Keratinocyte (primary cell): Measurements from ENCODE around the gene PI4KA. TPM values are rescaled to one million over a fixed set of nuclear protein-coding genes. Genes with fewer than 3 reads are reported as not detected.

Experiments
- DNase-seq: peaks from one replicate; pipeline ENCODE4 v3.0.0-alpha.2; 2011; ENCODE audit warnings: low read depth, missing footprints, low spot score
- FAIRE-seq: peaks from 2 replicates; lab custom pipeline; 2011; peaks lifted over from hg19 to GRCh38; lab: Jason Lieb, UNC
- H2AFZ ChIP-seq: 2 replicates; pipeline ENCODE4 v1.6.0; 2012; ENCODE audit warnings: low read length, control low read depth, inconsistent platforms; ENCODE audit not compliant: control insufficient read depth
- H3K27ac ChIP-seq: 2 replicates; pipeline ENCODE4 v1.5.1; 2011; ENCODE audit warnings: low read length; ENCODE audit not compliant: control insufficient read depth, insufficient read depth
- H3K27me3 ChIP-seq: 3 replicates; pipeline ENCODE4 v1.6.0; 2011; ENCODE audit warnings: low read length; ENCODE audit not compliant: control insufficient read depth, insufficient read depth; ENCODE audit errors: extremely low read depth
- H3K36me3 ChIP-seq, 2 experiments: 2 replicates in 1 of 2; 3 replicates in 1 of 2; pipeline ENCODE4 v1.5.1; 2011; ENCODE audit warnings: low read length in 2 of 2, mild to moderate bottlenecking in 1 of 2; ENCODE audit not compliant: control insufficient read depth in 2 of 2, insufficient read depth in 2 of 2; ENCODE audit errors: extremely low read depth in 1 of 2
- H3K4me1 ChIP-seq: 3 replicates; pipeline ENCODE4 v1.5.1; 2011; ENCODE audit warnings: low read length; ENCODE audit not compliant: control insufficient read depth, insufficient read depth; ENCODE audit errors: extremely low read depth
- H3K4me2 ChIP-seq: 3 replicates; pipeline ENCODE4 v1.6.0; 2011; ENCODE audit warnings: low read depth, low read length; ENCODE audit not compliant: control insufficient read depth, insufficient read depth; ENCODE audit errors: extremely low read depth
- H3K4me3 ChIP-seq, 3 experiments: fragments of 200-600 bp in 1 of 3; sonication (generic) in 1 of 3; 2 replicates in 2 of 3; 3 replicates in 1 of 3; pipeline ENCODE4 v1.5.1; 2011 to 2016; ENCODE audit warnings: low read length in 3 of 3, mild to moderate bottlenecking in 3 of 3, control low read depth in 2 of 3, inconsistent platforms in 1 of 3, low read depth in 1 of 3, mixed read lengths in 1 of 3, mixed run types in 1 of 3, moderate library complexity in 1 of 3; ENCODE audit not compliant: control insufficient read depth in 2 of 3, insufficient read depth in 2 of 3; ENCODE audit errors: extremely low read depth in 1 of 3
- H3K79me2 ChIP-seq: 2 replicates; pipeline ENCODE4 v1.6.0; 2012; ENCODE audit warnings: low read length; ENCODE audit not compliant: control insufficient read depth, insufficient read depth
- H3K9ac ChIP-seq: 3 replicates; pipeline ENCODE4 v1.6.0; 2011; ENCODE audit warnings: low read length; ENCODE audit not compliant: control insufficient read depth, insufficient read depth; ENCODE audit errors: extremely low read depth
- H3K9me1 ChIP-seq: 3 replicates; pipeline ENCODE4 v1.6.0; 2011; ENCODE audit warnings: low read length; ENCODE audit not compliant: control insufficient read depth, insufficient read depth; ENCODE audit errors: extremely low read depth
- H3K9me3 ChIP-seq: 2 replicates; pipeline ENCODE4 v1.5.1; 2012; ENCODE audit warnings: low read depth, low read length; ENCODE audit not compliant: control insufficient read depth
- H4K20me1 ChIP-seq: 3 replicates; pipeline ENCODE4 v1.6.0; 2011; ENCODE audit warnings: low read length; ENCODE audit not compliant: control insufficient read depth, insufficient read depth; ENCODE audit errors: extremely low read depth
- EZH2 ChIP-seq: IDR thresholded peaks from one replicate; pipeline ENCODE4 v1.6.1; 2012; ENCODE audit warnings: inconsistent platforms, mild to moderate bottlenecking, low read length, moderate library complexity
- dilution Hi-C: fragments of 300-500 bp; cut with MboI; formaldehyde crosslinking; loops from one replicate; pipeline ENCODE4 v1.7.0; 2020; ENCODE audit warnings: low sequenced_read_pairs; ENCODE audit not compliant: extremely low pct_ligation_motif_present
- polyA plus RNA-seq, 5 experiments: library from polyadenylated mRNA; depleted of rRNA in 3 of 5; stranded (reverse) in 3 of 5; stranded (forward) in 1 of 5; unstranded in 1 of 5; fragments of >200 nt; gene quantifications; 1 replicate in 1 of 5; 2 replicates in 3 of 5; 3 replicates in 1 of 5; pipeline versions ENCODE4 v1.2.1 to v1.2.3, GENCODE V29; 2011 to 2012; ENCODE audit warnings: missing spikeins in 2 of 5, low read depth in 1 of 5, low replicate concordance in 1 of 5
- TF ChIP-seq, protein P1 (sequence below), 3 experiments: IDR thresholded peaks in 1 of 3; conservative IDR thresholded peaks in 1 of 3; optimal IDR thresholded peaks in 1 of 3; 2 replicates in 2 of 3; 3 replicates in 1 of 3; pipeline versions ENCODE3 to v1.5.1; 2011; ENCODE audit warnings: low read length in 3 of 3, mild to moderate bottlenecking in 3 of 3, moderate library complexity in 2 of 3, control low read depth in 1 of 3, inconsistent platforms in 1 of 3; ENCODE audit not compliant: insufficient read depth in 2 of 3; ENCODE audit errors: extremely low read depth in 1 of 3

Gene PI4KA
- polyA plus RNA-seq, 1 donor (not counting 4 experiments of a cell fraction or from before 2014, with no cell fraction given), result 13.6 TPM

DNA sequence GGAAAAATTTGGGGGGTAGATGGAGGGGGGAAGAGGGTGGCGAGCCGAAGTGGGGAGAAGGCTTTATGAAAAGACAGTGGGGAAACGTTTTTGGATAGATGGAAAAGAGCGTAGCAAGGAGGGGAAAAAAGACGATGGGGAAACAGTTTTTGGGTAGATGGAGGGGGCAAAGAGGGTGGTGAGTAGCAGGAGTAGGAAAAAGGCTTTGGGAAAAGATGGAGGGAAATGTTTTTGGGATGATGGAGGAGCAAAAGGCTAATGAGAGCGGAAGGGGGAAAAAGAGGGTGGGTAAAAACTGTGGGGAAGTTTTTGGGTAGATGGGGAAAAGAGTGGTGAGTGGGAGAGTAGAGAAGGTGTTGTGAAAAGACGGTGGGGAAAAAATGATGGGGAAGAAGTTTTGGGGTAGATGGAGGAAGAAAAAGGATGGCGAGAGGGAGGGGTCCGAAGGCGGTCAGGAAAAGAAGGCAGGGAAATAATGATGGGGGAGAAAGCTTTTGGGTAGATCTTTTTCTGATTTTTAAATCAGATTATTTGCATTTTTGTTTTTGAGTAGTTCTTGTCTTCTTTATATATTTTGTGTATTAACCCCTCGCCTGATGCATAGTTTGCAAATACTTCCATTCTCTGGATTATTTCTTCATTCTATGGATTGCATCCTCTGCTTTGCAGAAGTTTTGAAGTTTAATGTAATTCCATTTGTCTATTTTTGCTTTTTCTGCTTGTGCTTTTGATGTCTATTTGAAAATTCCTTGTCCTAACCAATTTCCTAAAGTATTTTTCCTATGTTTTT is 200.0 kb downstream of the PI4KA start:
- Histone ChIP-seq H3K4me1 (peaks cover 3% of the 10 kb centered on the region), H3K36me3 (no peaks in the 10 kb centered on the region), H3K9me1 (no peaks in the 10 kb centered on the region), H4K20me1 (peaks cover 4% of the 10 kb centered on the region), H3K9ac (no peak overlapping the region), H3K4me2 (no peak overlapping the region), H3K4me3 (no peak overlapping the region), H3K27ac (no peak overlapping the region), H3K9me3 (no peaks in the 10 kb centered on the region), H3K27me3 (peaks cover 9% of the 10 kb centered on the region), H2AFZ (no peak overlapping the region), H3K79me2 (no peaks in the 10 kb centered on the region)
- FAIRE-seq, result no peak
- no peak for DNase-seq
- TF ChIP-seq EZH2, result no peak
- TF ChIP-seq, protein P1, sequence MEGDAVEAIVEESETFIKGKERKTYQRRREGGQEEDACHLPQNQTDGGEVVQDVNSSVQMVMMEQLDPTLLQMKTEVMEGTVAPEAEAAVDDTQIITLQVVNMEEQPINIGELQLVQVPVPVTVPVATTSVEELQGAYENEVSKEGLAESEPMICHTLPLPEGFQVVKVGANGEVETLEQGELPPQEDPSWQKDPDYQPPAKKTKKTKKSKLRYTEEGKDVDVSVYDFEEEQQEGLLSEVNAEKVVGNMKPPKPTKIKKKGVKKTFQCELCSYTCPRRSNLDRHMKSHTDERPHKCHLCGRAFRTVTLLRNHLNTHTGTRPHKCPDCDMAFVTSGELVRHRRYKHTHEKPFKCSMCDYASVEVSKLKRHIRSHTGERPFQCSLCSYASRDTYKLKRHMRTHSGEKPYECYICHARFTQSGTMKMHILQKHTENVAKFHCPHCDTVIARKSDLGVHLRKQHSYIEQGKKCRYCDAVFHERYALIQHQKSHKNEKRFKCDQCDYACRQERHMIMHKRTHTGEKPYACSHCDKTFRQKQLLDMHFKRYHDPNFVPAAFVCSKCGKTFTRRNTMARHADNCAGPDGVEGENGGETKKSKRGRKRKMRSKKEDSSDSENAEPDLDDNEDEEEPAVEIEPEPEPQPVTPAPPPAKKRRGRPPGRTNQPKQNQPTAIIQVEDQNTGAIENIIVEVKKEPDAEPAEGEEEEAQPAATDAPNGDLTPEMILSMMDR (optimal IDR thresholded peaks at IDR 0.05 in 1 of 3, IDR thresholded peaks at IDR 0.05 in 1 of 3, conservative IDR thresholded peaks at IDR 0.05 in 1 of 3; ENCODE audit: extremely low read depth in 1 of 3, insufficient read depth in 2 of 3, low read length in 3 of 3), result no peak
- dilution Hi-C loops, result no loop called here

- dilution Hi-C loops, result no loop called here
Observed at GRCh38 chr22:20657963-20658362, 200.6 kb downstream of the PI4KA start.

More at GRCh38 chr22:20657963-20658362, 200.6 kb downstream of the PI4KA start:
- no peak overlapping the region for H3K4me2 ChIP-seq
- no peak overlapping the region for H2AFZ ChIP-seq
- no peak overlapping the region for H3K9ac ChIP-seq
- H3K79me2 ChIP-seq, result no peaks in the 10 kb centered on the region
- no peak for FAIRE-seq
- peaks cover 9% of the 10 kb centered on the region for H3K27me3 ChIP-seq
- no peak overlapping the region for H3K27ac ChIP-seq
- no peaks in the 10 kb centered on the region for H3K36me3 ChIP-seq
- H3K9me3 ChIP-seq, result no peaks in the 10 kb centered on the region
- no peaks in the 10 kb centered on the region for H3K4me1 ChIP-seq
- H3K9me1 ChIP-seq, result no peaks in the 10 kb centered on the region
- TF ChIP-seq, protein P1 (optimal IDR thresholded peaks at IDR 0.05 in 1 of 3, IDR thresholded peaks at IDR 0.05 in 1 of 3, conservative IDR thresholded peaks at IDR 0.05 in 1 of 3; ENCODE audit: extremely low read depth in 1 of 3, insufficient read depth in 2 of 3, low read length in 3 of 3), result no peak
- peaks cover 4% of the 10 kb centered on the region for H4K20me1 ChIP-seq
- DNase-seq, result no peak
- H3K4me3 ChIP-seq, result no peak overlapping the region

Other genes starting within 250 kb of the PI4KA start
- not detected in 3 replicates for gene SERPIND1, start 84.7 kb downstream of the PI4KA start, polyA plus RNA-seq
- gene SNAP29, start 196 bp upstream of the PI4KA start, polyA plus RNA-seq, result 30.2 to 36.5 TPM (median 31.6 TPM) in 3 replicates
- 25.0 to 33.4 TPM (median 32.1 TPM) in 3 replicates for gene CRKL, start 58.6 kb upstream of the PI4KA start, polyA plus RNA-seq
- 0.56 to 1.1 TPM (median 0.59 TPM) in 3 replicates for gene AIFM3, start 108.4 kb upstream of the PI4KA start, polyA plus RNA-seq
- 36.3 to 41.6 TPM (median 37.0 TPM) in 3 replicates for gene LZTR1, start 123.5 kb upstream of the PI4KA start, polyA plus RNA-seq
- gene THAP7, start 143.3 kb upstream of the PI4KA start, polyA plus RNA-seq, result 10.4 to 14.8 TPM (median 14.2 TPM) in 3 replicates
- gene P2RX6, start 156.4 kb upstream of the PI4KA start, polyA plus RNA-seq, result 0.65 to 1.0 TPM (median 0.87 TPM) in 3 replicates
- 0.05 to 0.18 TPM (median 0.10 TPM) in 3 replicates for gene SLC7A4, start 173.8 kb upstream of the PI4KA start, polyA plus RNA-seq
- 0.03 TPM in 1 of 3 replicates, not detected in the others for gene LRRC74B, start 187.1 kb upstream of the PI4KA start, polyA plus RNA-seq